Stimulated activated CD4-positive, alpha-beta T cell treated with anti-CD3 and anti-CD28 coated beads, Interleukin-1b, Interleukin-23, amount 100 ng/mL, for 1 hour (primary cell): ENCODE data around the gene RRBP1.

Source experiments
- DNase-seq, 2 donors: peaks; one replicate each; pipeline ENCODE4 v3.0.0-alpha.2; 2020; ENCODE audit warnings: low read depth in 2 of 2

RRBP1 gene

DNA sequence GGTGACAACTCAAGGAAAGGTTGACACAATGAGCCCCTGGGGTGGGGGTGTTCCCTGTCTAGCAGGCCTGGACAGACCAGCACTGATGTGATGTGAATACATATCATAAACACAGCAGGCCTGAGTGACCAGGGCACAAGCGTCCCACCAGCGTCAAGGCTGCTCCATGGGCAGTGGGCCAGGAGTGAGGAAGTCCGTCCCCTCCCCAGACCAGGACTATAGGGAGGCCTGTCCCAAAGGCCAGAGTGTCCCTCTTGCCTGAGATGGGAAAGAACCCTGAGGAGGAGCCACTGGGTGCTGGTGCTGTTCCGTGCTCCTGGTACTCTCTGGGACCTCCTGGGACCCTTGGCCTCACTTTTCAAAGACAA, 44.6 kb downstream of the RRBP1 start:
- DNase-seq = no peak

DNA sequence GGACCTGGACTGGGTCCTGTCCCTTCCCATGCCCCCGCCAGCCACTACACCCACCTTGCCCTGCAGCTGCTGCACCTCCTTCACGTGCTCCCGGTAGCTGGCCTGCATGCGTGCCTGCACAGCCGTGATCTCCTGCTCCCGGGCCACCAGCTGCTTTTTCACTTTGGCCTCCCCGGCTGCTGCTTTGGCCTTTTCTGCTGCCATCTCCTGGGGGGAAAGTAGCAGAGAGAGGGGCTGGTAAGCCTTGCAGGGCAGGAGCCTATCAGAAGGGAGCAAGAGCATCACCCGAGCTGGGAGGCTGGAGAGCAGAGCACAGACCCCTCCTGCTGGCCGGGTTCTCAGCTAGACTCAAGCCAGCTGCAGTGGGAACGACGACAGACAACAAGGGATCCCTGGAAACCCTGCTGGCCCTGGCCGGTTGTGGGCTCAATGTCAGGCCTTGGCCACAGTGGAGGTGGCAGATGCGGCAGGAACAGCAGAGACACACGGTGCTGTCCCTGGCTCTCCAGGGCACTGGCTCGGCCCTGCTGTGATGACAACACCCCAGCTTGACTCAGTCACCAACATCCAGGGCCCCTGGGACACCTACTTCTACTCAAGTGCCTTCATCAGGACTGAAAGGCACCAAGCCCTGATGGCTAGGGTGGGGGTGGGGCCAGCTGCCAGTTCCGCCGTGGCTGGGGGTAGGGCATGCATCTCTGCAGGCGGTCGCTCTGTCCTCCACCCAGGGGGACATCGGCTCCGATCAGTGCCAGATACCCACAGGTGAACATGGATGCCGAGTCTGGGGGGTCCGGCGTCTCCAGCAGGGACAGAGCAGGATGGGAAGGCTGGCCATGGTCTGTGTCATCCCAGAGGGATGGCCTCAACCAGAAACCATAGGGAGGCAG, 45.3 kb downstream of the RRBP1 start:
- no peak for DNase-seq

DNA sequence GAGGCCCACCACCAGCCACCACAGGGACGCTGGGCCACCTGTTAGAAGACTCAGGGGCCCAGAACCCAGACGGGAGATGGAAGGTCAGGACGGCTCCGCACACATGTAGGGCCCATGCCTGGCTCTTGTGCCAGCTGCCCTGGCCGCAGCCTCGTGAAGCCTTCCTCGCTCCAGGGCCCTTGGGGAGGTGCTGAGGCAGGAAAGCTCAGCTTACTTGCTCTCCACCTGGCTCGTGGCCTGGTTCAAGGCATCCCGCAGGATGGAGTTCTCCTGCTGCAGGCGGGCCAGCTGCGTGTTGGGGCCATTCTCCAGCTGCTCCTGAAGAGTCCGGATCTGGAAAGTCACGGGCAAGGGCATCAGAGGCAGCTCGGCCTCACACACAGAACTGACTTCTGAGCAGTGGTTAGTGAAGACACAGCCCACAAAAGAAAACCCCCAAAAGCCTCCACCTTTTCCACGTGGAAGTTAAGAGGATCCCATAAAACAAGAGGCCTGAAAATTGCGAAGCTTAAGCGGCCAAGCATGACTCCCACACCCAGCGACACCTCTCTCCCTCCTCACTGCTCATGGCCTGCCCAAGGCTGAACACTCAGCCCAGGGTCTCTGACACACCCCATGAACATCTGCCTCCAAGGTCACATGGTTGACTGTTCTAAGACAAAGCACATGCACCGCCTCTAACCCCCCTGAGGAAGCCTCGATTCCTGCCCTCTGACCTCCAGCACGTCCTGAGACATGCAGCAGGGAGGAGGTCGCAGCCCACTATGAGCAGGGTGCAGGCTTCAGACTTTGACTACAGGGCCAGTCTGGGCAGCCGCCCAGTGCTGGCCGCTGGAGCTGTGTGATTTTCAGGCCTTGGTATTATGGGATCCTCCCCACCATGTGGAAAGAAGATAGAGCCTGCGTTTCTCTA, 46.5 kb downstream of the RRBP1 start:
- no peak for DNase-seq

DNA sequence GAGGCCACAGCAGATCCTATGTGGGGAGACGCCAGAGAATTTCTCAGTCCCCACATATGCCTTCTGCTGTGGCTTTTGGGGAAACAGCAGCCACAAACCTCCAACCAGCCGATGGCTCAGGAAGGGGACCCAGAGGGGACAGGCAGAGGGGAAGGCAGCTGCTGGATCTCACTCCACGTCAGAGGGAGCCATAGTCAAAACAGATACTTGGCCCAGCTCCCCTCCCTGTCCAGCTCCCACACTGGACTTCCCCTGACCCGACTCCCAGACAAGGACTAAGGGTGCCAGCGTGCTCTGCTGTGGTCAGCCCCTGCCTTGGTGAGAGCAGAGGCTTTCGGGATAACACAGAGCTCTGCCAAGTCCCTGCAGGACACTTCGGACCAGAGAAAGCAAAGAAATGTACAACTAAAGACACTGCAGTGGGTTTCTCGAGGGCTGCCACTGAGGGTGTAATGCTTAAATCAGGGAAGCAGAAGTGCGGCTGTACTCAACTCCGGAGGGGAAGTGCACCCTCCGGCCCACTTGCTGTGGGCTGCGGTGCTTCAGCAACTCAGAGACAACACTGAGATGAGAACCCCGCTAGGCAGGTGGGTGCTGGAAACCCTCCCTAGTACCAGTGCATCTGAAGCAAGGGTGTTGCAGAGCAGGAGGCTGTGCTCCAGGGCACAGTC, 47.2 kb downstream of the RRBP1 start:
- no peak for DNase-seq

DNA sequence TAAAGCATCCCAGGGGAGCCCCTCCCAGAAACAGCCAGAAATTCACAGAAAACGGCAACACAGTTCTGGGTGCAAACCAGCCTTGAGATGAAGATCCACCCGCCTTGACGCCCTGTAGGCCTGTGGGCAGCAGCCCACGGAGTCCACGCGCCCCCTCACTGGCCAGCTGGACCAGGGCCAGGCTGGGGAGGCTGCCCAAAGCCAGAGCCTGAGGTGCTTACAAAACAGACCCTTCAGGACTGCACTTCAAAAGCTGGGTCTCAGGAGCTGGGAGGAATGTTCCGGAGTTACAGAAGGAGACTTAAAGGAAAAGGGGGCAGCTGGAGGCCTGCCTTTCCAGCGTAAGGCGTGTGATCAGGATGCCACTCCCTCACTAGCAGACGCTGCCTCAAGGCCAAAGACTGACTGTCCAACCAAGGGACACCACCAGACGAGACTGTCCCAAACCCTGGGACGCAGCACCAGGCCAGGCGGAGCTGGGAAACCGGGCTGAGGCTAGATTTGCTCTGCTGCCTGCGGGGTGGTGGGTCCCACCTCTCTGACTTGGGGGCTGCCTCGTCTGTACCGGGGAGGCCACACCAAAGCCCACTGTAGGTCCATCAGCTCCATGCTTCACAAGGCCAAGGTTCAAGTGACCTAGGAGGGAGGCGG, 48.1 kb downstream of the RRBP1 start:
- no peak for DNase-seq

GRCh38 chr20:17633221-17633849, 48.7 kb downstream of the RRBP1 start:
- DNase-seq = no peak

- DNase-seq = no peak
Measured at GRCh38 chr20:17631576-17632319, 50.3 kb downstream of the RRBP1 start.

GRCh38 chr20:17630806-17631195, 51.2 kb downstream of the RRBP1 start:
- DNase-seq = no peak

DNA sequence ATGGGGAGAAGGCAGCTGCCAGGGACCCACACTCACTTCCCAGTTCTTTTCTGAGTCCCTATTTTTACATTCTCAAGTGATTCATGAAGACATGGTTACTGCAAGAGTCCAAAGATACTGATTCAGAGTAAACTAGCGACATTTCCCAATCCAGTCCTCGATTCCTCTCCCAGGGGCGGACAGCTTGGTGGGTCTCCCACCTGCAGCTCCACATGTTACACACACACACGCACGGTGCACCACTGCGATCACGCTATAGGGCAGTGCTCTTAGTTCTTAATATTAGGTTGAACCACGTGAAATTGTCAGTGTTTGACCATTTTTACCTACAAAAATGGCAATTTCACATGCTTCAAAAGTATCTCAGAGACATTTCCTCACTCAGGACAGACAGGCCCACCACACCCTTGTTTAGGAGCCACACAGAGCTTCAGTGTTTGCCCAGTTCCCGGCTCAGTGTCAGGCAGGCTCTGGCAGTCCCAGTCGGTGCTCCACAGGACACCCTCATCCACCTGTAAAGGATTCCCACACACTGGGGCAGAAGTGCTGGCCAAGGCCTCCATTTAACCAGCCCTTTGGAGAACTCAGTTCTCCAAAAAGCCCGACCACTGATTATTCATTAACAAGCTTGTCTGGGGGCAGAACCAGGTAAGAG, 51.8 kb downstream of the RRBP1 start:
- DNase-seq = no peak

DNA sequence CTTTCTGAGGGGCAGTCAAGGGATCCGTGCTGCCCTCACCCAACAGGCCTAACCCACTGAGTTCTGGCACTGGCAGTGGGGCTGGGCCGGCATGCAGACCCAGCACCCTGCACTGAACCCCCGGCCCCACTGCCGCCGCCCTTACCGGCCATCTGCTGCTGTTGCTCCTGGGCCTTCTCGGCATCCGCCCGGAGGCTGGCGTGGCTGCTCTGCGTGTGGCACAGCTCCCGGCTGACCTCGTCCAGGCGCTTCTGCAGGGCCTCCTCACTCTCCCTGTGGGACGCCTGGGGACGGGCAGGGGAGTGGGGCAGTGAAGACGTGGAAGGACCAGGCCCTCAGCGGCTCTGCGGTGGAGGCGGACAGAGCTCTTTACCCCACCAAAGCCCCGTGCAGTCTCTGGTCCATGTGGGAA, 52.4 kb downstream of the RRBP1 start:
- DNase-seq = no peak

DNA sequence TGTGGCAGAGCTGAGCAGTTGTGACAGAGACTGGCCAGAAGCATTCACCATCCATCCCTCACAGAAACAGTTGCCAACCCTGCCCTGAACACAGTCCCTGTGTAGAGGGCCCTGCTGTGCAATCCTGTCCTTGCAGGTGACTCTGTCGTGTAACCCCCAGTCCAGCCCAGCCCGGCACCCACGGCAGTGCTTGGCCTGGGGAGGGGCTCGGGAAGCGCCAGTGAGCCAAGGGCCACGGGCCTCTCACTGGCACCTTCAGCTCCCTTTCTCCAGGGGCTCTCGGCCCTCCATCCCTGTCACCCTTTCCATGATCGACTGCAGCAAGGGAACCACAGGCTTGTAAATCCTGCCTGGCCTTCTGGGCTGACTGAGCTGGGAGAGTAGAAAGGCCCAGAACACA, 53.0 kb downstream of the RRBP1 start:
- DNase-seq = no peak

GRCh38 chr20:17628101-17628841, 53.8 kb downstream of the RRBP1 start:
- no peak for DNase-seq

- DNase-seq = no peak
Measured at GRCh38 chr20:17627101-17627955, 54.7 kb downstream of the RRBP1 start.

- DNase-seq = no peak
Measured at GRCh38 chr20:17626217-17627007, 55.6 kb downstream of the RRBP1 start.

GRCh38 chr20:17625246-17626051, 56.6 kb downstream of the RRBP1 start:
- DNase-seq = no peak

GRCh38 chr20:17624551-17625245, 57.3 kb downstream of the RRBP1 start:
- no peak for DNase-seq
